HG03575 (cell line): ENCODE results near the gene FAM163B.

Source experiments
- ATAC-seq: cut with Tn5 transposase; IDR thresholded peaks from one replicate; pipeline ENCODE4 v1.9.1; 2021; ENCODE audit not compliant: unreplicated experiment, insufficient number of reproducible peaks, low FRiP score; ENCODE audit errors: extremely low read depth

The FAM163B gene

GRCh38 chr9:133587466-133587865 lies 21.7 kb downstream of the FAM163B start:
- ATAC-seq, result no peak

- no peak for ATAC-seq
Measured at GRCh38 chr9:133587051-133587450, 22.1 kb downstream of the FAM163B start.

DNA sequence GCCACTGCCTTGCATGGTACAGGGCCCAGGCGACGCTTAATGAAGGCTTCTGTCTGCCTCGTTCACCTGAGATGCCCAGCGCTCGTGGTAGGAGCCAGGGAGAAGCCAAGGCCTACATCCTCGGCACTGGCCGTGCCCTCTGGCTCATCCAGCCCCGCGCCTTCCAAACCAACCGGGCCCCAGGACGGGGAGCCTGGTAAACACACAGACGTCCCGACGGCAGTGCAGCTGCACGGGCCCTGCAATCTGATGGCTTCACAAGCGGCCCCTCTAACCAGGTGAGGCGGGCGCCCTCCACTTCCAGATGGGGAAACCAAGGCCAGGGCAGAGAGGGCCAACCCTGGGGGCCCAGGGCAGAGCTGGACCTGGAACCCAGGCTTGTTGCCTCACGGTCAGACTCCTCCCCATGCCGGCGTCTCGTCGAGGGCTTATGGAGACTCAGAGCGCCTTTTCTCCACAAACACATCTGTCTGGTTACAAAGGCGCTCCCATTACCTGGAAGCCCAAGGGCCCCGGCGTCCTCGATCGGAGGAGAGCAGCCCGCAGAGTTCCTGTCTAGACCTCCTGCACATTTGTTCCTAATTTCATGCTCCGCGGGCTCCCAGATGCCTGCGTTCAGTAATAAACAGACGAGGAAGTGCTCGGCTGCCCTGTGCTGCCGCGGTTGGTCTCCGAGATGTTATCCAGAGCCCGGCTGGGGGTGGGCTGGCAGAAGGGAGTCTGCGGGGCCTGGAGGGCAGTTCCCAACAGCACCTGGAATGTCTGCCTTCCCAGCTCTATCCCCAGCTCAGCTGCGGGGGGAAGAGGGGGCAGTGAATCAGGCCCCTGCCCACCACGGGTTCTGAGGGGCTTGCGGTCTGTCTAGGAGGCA lies 23.5 kb downstream of the FAM163B start:
- no peak for ATAC-seq

GRCh38 chr9:133584559-133585476 lies 24.4 kb downstream of the FAM163B start:
- no peak for ATAC-seq

- no peak for ATAC-seq
Measured at GRCh38 chr9:133584167-133584558, 25.0 kb downstream of the FAM163B start.

GRCh38 chr9:133583586-133583985 lies 25.6 kb downstream of the FAM163B start:
- ATAC-seq, result no peak

- ATAC-seq, result no peak
Measured at GRCh38 chr9:133583111-133583510, 26.1 kb downstream of the FAM163B start.

DNA sequence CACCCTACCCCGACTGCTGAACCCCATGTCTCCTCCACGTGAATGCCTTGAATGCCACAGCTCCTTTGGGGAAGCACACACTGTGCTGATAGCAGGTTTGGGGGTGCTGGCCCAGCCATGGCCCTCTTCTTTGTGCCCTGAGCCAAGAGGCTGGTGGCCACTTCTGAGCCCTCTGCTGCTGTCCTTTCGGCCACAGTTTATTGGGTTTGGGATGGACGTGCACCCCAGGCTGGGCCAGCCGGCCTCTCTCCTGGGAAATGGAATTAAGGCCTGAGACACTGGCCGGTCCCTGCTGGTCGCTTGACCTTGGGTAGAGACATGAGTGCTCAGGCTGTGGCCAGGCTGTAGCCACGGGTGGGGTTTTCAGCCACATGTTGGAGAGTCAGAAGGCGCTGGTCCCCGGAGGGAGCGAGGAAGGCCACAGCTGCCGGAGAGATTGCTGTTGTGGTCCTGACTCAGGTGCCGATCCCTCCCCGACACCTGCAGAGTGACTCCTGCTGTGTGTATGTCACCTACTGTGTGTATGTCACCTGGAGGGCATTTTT lies 26.6 kb downstream of the FAM163B start:
- no peak for ATAC-seq

- ATAC-seq, result no peak
Measured at GRCh38 chr9:133581513-133582343, 27.5 kb downstream of the FAM163B start.

DNA sequence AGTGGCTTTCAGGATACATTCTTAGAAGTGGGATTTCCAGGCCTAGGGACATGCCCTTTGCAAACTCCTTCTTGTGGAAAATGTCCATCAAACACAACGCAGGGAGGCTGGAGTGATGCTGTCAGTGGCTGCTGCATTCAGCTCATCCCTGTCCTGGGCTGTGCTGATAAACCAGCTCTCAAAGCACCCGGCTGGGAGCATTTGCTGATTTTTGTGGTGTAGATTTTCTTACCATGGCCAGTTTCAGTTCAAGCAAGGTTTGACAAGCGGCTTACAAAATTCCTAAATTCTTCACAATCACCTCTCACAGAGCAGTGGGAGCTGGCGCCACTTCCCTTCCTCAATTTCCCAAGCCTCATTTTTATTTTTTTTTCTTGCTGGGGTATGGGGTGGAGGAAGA lies 28.2 kb downstream of the FAM163B start:
- no peak for ATAC-seq

DNA sequence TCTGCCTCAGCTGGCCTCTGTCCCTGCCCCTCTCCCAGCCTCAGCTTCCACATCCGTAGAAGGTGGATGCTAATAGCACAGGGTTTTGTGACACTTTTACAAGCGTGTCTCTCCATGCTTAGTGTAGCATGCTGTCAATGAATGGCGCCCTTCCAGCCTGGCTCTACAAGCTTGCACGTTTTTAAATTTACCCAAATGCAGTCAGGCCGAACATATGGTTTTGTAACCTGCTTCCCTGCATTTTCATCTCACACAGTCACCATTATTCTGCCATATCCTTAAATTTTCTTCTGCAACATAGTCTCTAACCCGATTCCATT lies 28.8 kb downstream of the FAM163B start:
- ATAC-seq, result no peak

DNA sequence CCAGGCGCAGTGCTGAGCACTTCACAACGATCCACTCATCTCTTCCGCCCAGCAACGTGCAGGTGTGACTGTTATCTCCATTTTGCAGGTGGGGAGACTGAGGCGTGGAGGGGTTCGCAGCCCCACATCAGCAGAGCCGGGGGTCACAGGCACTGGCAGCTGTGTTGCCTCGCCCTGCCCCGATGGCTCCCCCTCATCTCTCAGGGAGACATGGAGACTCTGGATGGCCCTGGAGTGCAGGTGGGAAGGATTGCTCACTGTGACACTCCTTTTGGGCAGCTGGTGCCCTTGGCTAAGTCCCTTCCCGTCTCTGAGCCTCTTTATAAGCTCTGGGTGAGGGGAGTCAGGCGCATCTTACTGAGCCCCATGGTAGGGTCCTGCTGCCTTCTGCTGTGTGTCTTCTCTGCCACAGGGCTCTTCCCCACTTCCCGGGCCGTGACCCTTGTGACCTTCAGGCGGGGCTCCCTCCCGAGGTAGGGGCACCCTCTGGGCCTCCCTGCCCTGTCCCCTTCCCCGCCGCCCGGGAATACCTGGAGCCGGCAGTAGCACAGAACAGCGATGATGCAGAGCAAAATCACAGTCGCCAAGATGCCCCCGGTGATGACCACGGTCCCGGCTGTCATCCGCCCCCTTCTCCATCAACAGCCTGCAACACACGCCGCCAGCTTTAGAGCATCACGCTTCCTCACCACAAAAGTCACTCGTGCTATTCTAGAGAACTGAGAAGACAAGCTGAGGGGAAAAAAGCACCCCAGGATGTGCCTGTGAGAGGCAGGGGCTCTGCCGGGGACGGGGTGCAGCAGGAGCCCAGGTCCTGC lies 29.4 kb downstream of the FAM163B start:
- ATAC-seq, result no peak

- no peak for ATAC-seq
Measured at GRCh38 chr9:133578524-133579441, 30.4 kb downstream of the FAM163B start.

- ATAC-seq, result no peak
Measured at GRCh38 chr9:133577737-133578112, 31.5 kb downstream of the FAM163B start.

DNA sequence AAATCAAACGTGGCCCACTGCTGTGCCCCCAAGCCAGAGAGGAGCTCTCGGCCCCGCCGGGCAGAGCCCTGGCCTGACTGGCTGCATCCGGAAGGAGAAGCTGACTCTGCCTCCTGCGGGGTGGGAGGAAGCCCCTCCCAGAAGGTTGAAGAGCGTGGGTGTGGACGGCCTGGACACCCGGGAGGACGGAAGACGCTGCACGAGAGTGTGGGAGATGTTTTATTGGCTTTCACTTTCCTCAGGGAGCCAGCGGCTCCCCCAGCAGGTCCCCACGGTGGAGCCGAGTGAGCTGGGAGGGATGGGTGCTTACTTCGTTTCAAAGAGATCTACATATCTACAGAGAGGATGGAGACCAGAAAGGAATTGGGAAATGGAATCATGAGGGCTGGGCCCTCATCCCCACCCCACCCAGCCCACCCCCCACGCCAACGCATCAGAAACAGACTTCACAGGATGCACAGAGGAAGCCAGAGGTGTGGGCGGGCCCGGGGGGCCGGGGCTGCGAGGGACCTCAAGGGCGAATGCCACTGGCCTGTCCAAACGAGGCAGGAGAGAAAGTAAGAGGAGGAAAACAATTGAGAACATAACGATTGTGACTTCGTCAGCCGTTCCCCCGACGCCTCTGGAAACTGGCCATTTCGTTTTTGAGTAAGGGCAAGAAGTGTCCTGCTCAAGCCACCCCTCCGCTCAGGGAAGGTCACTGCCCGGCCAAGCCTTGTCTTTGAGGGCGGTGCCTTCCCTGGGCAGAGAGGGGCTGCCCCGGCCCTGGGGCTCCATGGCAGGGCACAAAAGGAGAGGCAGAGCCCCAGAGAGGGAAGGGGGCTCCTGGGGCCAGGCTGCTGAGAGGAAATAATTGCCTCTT lies 32.1 kb downstream of the FAM163B start:
- no peak for ATAC-seq

DNA sequence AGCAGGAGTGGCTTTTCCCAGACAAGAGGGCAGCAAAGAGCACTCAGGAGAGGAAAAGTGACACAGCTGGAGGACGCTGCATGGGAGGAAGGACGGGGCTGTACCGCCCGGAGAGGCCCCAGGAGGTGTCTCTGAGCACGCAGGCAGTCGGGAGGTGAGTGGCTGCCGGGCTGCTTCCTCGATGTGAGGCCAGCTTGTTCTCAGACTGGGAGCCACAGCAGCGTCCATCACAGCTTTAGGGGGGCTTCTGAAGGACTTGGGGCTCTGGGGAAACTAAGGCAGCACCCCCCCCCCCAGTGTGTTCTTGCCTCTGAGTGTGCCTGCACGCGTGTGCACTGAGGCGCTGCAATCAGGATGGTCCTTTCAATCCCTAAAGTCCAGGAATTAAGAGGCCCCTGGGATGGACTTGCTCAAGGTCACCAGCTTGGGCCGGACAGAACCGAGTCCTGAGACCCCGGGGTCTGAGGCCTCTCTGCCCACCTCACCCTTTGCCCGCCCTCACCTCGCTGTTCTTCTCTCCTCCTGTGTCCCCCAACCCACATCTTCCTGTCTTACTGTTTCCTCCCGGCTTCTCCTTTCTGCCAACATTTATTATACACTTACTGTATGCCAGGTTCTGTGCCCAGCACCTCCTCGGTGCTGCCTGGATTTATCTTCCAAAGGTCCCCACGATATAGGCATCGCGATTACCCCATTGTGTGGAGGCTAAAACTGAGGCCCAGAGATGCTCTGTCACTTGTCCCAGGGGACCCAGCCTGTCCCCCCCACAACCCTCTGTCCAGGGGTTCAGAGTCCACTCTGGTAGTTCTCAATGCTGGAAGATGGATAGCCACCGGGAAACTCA lies 32.9 kb downstream of the FAM163B start:
- ATAC-seq, result no peak
